HG03045 (cell line): ENCODE data around the gene MGAT4C.

Experiments used
- ATAC-seq: cut with Tn5 transposase; IDR thresholded peaks from one replicate; pipeline ENCODE4 v1.9.1; 2021; ENCODE audit warnings: mild to moderate bottlenecking, moderate library complexity; ENCODE audit not compliant: unreplicated experiment

MGAT4C gene

DNA sequence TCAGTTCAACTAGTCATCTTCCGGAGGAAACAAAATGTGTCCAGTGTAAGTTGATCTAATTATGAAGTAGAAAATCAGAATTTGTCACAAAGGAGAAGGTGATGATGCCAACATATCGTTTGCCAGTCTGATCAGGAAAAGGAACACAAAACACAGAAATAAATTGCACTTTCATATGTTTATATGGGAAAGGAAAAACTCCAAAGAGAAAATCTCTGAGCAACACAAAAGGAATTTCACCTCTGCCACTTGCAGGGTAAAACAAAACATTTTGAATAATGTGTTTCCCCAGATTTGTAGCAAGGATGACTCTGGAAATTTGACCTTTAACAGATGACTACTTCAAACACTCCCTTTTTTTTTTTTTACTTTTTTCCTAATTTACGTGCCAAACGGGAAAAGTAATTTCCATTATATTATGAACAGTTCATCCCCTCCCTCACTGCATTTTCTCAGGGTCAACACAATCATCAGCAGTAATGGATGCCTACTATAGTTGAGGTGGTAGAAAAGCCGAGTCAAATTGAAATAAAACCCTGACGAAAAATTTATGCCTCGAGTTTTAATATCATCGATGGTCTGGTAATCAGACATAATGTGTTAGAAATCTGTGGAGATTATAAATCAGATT is 25.6 kb downstream of the MGAT4C start:
- no peak for ATAC-seq

GRCh38 chr12:86229772-86230171 is 26.4 kb downstream of the MGAT4C start:
- no peak for ATAC-seq

GRCh38 chr12:86228656-86229055 is 27.5 kb downstream of the MGAT4C start:
- ATAC-seq: no peak

DNA sequence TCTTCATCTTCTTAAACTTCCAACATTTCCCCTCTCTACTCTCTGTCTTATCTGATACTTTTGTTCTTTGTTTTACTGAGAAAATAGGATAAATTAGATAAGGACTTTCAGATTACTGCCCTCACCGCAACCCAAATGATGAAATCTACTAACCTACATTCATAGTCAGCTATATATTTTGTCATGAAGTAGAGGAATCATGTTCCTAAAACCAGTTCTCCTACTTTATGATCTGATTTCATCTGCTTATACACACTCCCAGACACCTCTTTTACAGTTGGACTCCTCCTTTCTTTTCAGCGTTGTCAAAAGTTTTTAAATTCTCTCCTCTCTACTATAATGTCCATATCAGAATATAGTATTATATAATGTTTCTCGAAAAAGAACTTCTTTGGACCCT is 29.7 kb downstream of the MGAT4C start:
- no peak for ATAC-seq

- no peak for ATAC-seq
Measured at GRCh38 chr12:86216591-86216990, 39.6 kb downstream of the MGAT4C start.

DNA sequence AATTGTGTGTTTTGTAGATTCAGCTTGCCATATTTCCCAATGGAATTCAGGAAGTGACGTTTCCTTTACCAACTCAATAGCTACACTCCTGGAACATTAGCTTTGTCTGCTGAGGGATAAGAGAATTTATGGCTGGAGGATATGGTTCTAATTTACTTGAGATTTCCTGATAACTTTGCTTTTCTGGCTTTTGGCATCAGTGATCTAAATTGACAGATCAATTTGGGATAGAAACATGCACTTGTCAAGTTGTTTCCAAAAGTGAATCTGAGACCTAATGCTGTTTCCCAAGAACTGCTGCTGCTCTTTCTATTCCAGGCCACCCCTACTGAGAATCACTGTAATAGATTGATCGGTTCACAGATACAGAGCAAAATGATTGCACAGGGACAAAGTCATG is 43.2 kb downstream of the MGAT4C start:
- ATAC-seq: no peak

GRCh38 chr12:86198696-86199444 is 57.3 kb downstream of the MGAT4C start:
- ATAC-seq: no peak

GRCh38 chr12:86196465-86196864 is 59.7 kb downstream of the MGAT4C start:
- ATAC-seq: no peak

DNA sequence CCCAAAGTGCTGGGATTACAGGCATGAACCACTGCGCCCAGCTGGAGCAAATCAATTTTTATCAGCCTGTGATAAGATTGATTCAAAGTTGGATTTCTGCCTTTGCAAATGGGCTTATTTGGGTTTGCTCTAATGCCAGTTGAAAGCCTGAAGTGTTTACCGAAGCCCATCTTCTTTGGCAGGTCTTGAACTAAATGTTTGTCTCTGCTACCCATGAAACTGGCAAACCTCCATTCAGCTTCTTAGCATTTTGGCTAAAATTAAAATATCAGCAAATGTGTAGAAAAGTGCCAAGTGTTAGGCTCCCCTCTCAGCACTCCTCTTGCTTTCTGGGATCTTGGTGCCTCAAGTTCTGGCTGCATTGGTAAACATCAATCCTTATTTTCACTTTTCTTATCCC is 61.5 kb downstream of the MGAT4C start:
- no peak for ATAC-seq

DNA sequence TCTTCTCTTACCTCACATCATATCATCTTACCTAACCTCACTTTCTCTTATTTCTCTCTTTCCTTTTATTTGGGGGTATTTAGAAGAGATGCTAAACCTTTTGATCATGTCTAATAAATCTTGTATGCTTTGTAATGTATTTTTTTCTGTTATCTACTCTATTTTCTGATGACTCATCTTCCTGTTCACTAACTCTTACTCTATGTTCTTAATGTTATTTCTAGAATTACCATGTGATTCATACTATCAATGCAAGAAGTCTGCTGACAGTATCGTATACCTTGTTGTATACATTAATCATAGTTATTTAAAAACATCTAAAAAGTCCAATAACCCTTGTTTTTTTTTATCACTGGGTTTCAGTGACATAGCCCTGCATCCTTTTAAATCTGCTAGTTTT is 62.3 kb downstream of the MGAT4C start:
- ATAC-seq: no peak

- no peak for ATAC-seq
Measured at GRCh38 chr12:86188226-86188625, 68.0 kb downstream of the MGAT4C start.

GRCh38 chr12:86186449-86186848 is 69.7 kb downstream of the MGAT4C start:
- no peak for ATAC-seq

- no peak for ATAC-seq
Measured at GRCh38 chr12:86179855-86180254, 76.3 kb downstream of the MGAT4C start.

GRCh38 chr12:86174188-86174587 is 82.0 kb downstream of the MGAT4C start:
- no peak for ATAC-seq

DNA sequence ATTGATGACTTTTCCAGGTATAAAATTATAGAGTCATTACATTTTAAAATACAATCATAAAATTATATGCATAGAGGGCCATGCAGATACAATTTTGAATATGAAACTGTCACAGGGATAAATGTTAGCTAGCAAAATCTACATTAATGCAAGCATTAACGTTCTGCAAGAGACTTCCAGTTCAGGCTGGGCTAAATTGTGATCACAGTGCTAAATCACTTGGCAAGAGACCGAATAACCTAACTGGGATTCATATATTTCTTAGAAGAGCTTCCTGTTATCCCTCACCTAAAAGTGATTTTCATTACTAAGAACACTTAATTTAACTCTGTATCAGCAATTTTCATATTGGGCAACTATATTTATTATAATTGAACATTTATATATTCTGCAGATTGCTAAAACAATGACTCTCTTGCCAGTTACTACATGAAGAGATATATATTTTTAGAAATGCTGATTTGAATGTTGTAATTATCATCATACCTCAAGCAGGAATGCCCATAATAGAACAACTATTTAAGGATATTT is 83.2 kb downstream of the MGAT4C start:
- ATAC-seq: no peak

DNA sequence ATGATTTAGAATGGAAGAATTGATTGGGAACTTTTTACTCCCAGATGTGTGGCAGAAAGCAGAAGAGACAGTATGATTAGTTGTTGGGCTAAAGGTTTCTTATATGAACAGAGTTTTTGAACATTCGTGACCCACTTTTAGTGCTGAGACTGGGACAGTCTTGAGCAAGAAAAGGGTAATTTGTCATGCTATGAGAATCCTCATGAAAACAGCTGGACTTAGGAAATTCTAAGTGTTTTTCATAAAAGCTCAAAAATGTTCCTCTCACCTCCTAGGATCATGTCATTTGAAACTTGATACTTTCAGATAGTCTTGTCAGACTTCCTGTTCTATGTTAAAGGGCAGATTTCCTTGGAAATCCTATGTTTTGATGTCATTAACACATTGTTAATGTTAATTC is 86.1 kb downstream of the MGAT4C start:
- no peak for ATAC-seq

GRCh38 chr12:86158956-86159355 is 97.2 kb downstream of the MGAT4C start:
- ATAC-seq: no peak

- ATAC-seq: no peak
Measured at GRCh38 chr12:86154620-86155019, 101.6 kb downstream of the MGAT4C start.

GRCh38 chr12:86148612-86149011 is 107.6 kb downstream of the MGAT4C start:
- ATAC-seq: no peak

DNA sequence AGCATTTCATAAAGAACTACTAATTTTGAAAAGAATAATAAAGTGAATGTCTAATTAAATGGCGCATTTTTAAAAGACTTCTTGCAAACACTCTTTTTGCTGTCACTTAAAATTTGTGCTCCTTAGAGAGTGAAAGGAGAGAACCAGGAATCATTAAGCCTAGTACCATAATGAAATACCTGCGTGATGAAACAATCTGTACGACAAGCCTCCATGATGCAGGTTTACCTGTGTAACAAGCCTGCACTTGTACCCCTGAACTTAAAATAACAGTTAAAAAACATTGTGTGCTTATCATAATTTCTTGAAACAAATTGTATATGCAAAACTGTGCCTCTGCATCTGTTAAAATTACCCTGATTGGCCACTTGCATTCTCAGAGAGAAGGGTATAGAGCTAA is 108.1 kb downstream of the MGAT4C start:
- no peak for ATAC-seq

- no peak for ATAC-seq
Measured at GRCh38 chr12:86145156-86145555, 111.0 kb downstream of the MGAT4C start.

- no peak for ATAC-seq
Measured at GRCh38 chr12:86143162-86143561, 113.0 kb downstream of the MGAT4C start.
